H1 (cell line): Measurements from ENCODE around the gene NPS. TPM values are rescaled to one million over a fixed set of nuclear protein-coding genes. Genes with fewer than 3 reads are reported as not detected.

Source experiments
- CTCF ChIA-PET: fragments of 300-600 bp; sonication (Branson Sonifier 250); formaldehyde crosslinking; loops from one replicate; lab custom pipeline; 2021; ENCODE audit not compliant: partially characterized antibody; lab: Charles Lee
- POLR2A ChIA-PET: fragments of 300-600 bp; sonication (Branson Sonifier 250); formaldehyde crosslinking; loops from one replicate; lab custom pipeline; 2021; ENCODE audit warnings: inconsistent platforms; ENCODE audit not compliant: partially characterized antibody; lab: Charles Lee
- DNase-seq, 2 experiments: peaks; one replicate each; pipeline versions ENCODE4 v3.0.0 to v3.0.0-alpha.2; 2010 to 2022; ENCODE audit warnings: low spot score in 2 of 2, low read depth in 1 of 2, mixed read lengths in 1 of 2
- FAIRE-seq: peaks from 2 replicates; lab custom pipeline; 2011; peaks lifted over from hg19 to GRCh38; lab: Jason Lieb, UNC
- H2AFZ ChIP-seq: 2 replicates; pipeline ENCODE4 v1.8.1; 2012; ENCODE audit warnings: low read length, inconsistent platforms
- H2AK5ac ChIP-seq: 2 replicates; pipeline ENCODE4 v1.6.1; 2013; ENCODE audit warnings: low read depth, low read length
- H2BK120ac ChIP-seq: replicated peaks from 2 replicates; pipeline ENCODE3; 2013; ENCODE audit warnings: low read depth, low read length, inconsistent platforms
- H2BK12ac ChIP-seq: 2 replicates; pipeline ENCODE4 v1.6.1; 2013; ENCODE audit warnings: low read depth, low read length
- H2BK15ac ChIP-seq: 2 replicates; pipeline ENCODE4 v1.6.1; 2013; ENCODE audit warnings: low read length
- H2BK20ac ChIP-seq: 2 replicates; pipeline ENCODE4 v1.6.1; 2013; ENCODE audit warnings: low read length
- H2BK5ac ChIP-seq: 2 replicates; pipeline ENCODE4 v1.6.1; 2013; ENCODE audit warnings: low read depth, low read length
- H3K14ac ChIP-seq: 2 replicates; pipeline ENCODE4 v1.6.1; 2013; ENCODE audit warnings: inconsistent platforms; ENCODE audit not compliant: insufficient read length
- H3K18ac ChIP-seq: 2 replicates; pipeline ENCODE4 v1.6.1; 2013; ENCODE audit warnings: low read length; ENCODE audit errors: extremely low read depth
- H3K23ac ChIP-seq: 2 replicates; pipeline ENCODE4 v1.6.1; 2013; ENCODE audit warnings: inconsistent platforms; ENCODE audit not compliant: insufficient read length
- H3K23me2 ChIP-seq: 2 replicates; pipeline ENCODE4 v1.6.1; 2013; ENCODE audit warnings: low read depth, low read length
- H3K27ac ChIP-seq: 2 replicates; pipeline ENCODE4 v1.6.1; 2011; ENCODE audit warnings: low read depth, low read length, inconsistent platforms
- H3K27me3 ChIP-seq, 4 experiments: replicated peaks in 1 of 4; 1 replicate in 1 of 4; 2 replicates in 3 of 4; pipeline versions ENCODE4 v1.6.1 to v1.8.1; 2011 to 2013; ENCODE audit warnings: low read length in 3 of 4, mild to moderate bottlenecking in 3 of 4, inconsistent platforms in 2 of 4, mixed read lengths in 2 of 4, moderate library complexity in 1 of 4; ENCODE audit not compliant: control insufficient read depth in 3 of 4, insufficient read depth in 3 of 4; ENCODE audit errors: extremely low read depth in 1 of 4
- H3K36me3 ChIP-seq, 4 experiments: 2 replicates each; pipeline versions ENCODE4 v1.6.1 to v1.8.1; 2011 to 2013; ENCODE audit warnings: mild to moderate bottlenecking in 4 of 4, low read length in 3 of 4, moderate library complexity in 2 of 4, control low read depth in 1 of 4, inconsistent platforms in 1 of 4; ENCODE audit not compliant: insufficient read depth in 4 of 4, control insufficient read depth in 2 of 4
- H3K4ac ChIP-seq: replicated peaks from 2 replicates; pipeline ENCODE3; 2013; ENCODE audit warnings: low read length, low read depth, mixed read lengths, inconsistent platforms; ENCODE audit not compliant: insufficient read length
- H3K4me1 ChIP-seq, 4 experiments: replicated peaks in 1 of 4; 1 replicate in 1 of 4; 2 replicates in 3 of 4; pipeline versions ENCODE4 v1.6.1 to v1.8.1; 2011 to 2013; ENCODE audit warnings: low read length in 3 of 4, inconsistent platforms in 2 of 4, mixed read lengths in 1 of 4; ENCODE audit not compliant: insufficient read depth in 4 of 4, control insufficient read depth in 3 of 4
- H3K4me2 ChIP-seq, 2 experiments: 2 replicates each; pipeline versions ENCODE4 v1.6.1 to v1.8.1; 2011 to 2013; ENCODE audit warnings: low read depth in 2 of 2, low read length in 2 of 2, control low read depth in 1 of 2, inconsistent platforms in 1 of 2, mild to moderate bottlenecking in 1 of 2; ENCODE audit not compliant: insufficient read depth in 1 of 2
- H3K4me3 ChIP-seq, 4 experiments: fragments of 200-600, 300-600 bp in 1 of 4; sonication (generic), shearing (Covaris generic), sonication (Bioruptor Twin) in 1 of 4; 2 replicates each; pipeline versions ENCODE4 v1.5.1 to v1.8.1; 2011 to 2016; ENCODE audit warnings: low read length in 4 of 4, low read depth in 3 of 4, control low read depth in 2 of 4, inconsistent platforms in 2 of 4, mild to moderate bottlenecking in 2 of 4, mixed read lengths in 1 of 4, moderate library complexity in 1 of 4; ENCODE audit not compliant: insufficient read depth in 2 of 4; ENCODE audit errors: extremely low read depth in 1 of 4
- H3K56ac ChIP-seq: replicated peaks from 2 replicates; pipeline ENCODE3; 2013; ENCODE audit warnings: low read depth, mild to moderate bottlenecking, mixed read lengths, low read length, inconsistent platforms; ENCODE audit not compliant: insufficient read length
- H3K79me1 ChIP-seq: 2 replicates; pipeline ENCODE4 v1.6.1; 2013; ENCODE audit warnings: low read depth, low read length, control low read depth
- H3K79me2 ChIP-seq, 2 experiments: 2 replicates each; pipeline versions ENCODE4 v1.6.1 to v1.8.1; 2012 to 2013; ENCODE audit warnings: low read length in 2 of 2, mild to moderate bottlenecking in 2 of 2, inconsistent platforms in 1 of 2; ENCODE audit not compliant: insufficient read depth in 2 of 2, control insufficient read depth in 1 of 2
- H3K9ac ChIP-seq, 4 experiments: replicated peaks in 1 of 4; 1 replicate in 1 of 4; 2 replicates in 3 of 4; pipeline versions ENCODE4 v1.6.1 to v1.8.1; 2011 to 2013; ENCODE audit warnings: low read depth in 3 of 4, low read length in 3 of 4, control low read depth in 2 of 4, mild to moderate bottlenecking in 2 of 4, moderate library complexity in 2 of 4, inconsistent platforms in 1 of 4; ENCODE audit errors: extremely low read depth in 1 of 4
- H3K9me3 ChIP-seq, 2 experiments: 2 replicates each; pipeline versions ENCODE4 v1.6.1 to v1.8.1; 2012 to 2013; ENCODE audit warnings: mild to moderate bottlenecking in 2 of 2, moderate library complexity in 2 of 2, control low read depth in 1 of 2, inconsistent platforms in 1 of 2, low read depth in 1 of 2, low read length in 1 of 2, mixed read lengths in 1 of 2; ENCODE audit not compliant: insufficient read depth in 2 of 2
- H4K20me1 ChIP-seq, 2 experiments: replicated peaks in 1 of 2; 2 replicates each; pipeline versions ENCODE3 to v1.8.1; 2011 to 2013; ENCODE audit warnings: inconsistent platforms in 2 of 2, low read length in 2 of 2, mild to moderate bottlenecking in 1 of 2; ENCODE audit not compliant: insufficient read depth in 2 of 2, control insufficient read depth in 1 of 2
- H4K5ac ChIP-seq: 2 replicates; pipeline ENCODE4 v1.6.1; 2013; ENCODE audit warnings: low read length, low read depth, mixed read lengths, inconsistent platforms; ENCODE audit not compliant: insufficient read length
- H4K8ac ChIP-seq: 2 replicates; pipeline ENCODE4 v1.8.0; 2013; ENCODE audit warnings: mild to moderate bottlenecking, moderate library complexity, low read length, inconsistent platforms; ENCODE audit not compliant: insufficient read depth; ENCODE audit errors: extremely low read depth
- H4K91ac ChIP-seq: replicated peaks from 2 replicates; pipeline ENCODE3; 2013; ENCODE audit warnings: low read length, mixed read lengths, inconsistent platforms; ENCODE audit not compliant: insufficient read length
- RAD21 ChIP-seq, 2 experiments: IDR thresholded peaks in 1 of 2; conservative IDR thresholded peaks in 1 of 2; 2 replicates each; pipeline ENCODE4 v1.6.1; 2011; ENCODE audit warnings: low read depth in 2 of 2, low read length in 2 of 2, improper control_type of control experiment in 1 of 2, inconsistent platforms in 1 of 2, mild to moderate bottlenecking in 1 of 2, moderate library complexity in 1 of 2
- RNF2 ChIP-seq: fragments of 200-900, 300-1000 bp; sonication (generic); IDR thresholded peaks from 2 replicates; pipeline ENCODE4 v1.7.1; 2016; ENCODE audit warnings: borderline replicate concordance, low read depth, mild to moderate bottlenecking, antibody characterized with exemption, low read length; ENCODE audit not compliant: poor library complexity, severe bottlenecking; ENCODE audit errors: missing control alignments
- TCF12 ChIP-seq: IDR thresholded peaks from 2 replicates; pipeline ENCODE4 v1.6.1; 2011; ENCODE audit warnings: low read depth, mild to moderate bottlenecking, low read length
- WGBS, 2 experiments: shearing (Covaris generic) in 1 of 2; methylation state at CpG; one replicate each; pipeline versions ENCODE4 v1.1.6 to v1.1.7; 2013 to 2015; ENCODE audit warnings: low lambda C conversion rate in 2 of 2, mixed read lengths in 2 of 2, inconsistent platforms in 1 of 2, low coverage in 1 of 2, missing lambda C conversion rate in 1 of 2; ENCODE audit not compliant: insufficient replicate concordance in 2 of 2, insufficient coverage in 1 of 2, insufficient read length in 1 of 2; ENCODE audit errors: extremely low coverage in 1 of 2, missing lambda C conversion rate in 1 of 2; 5-methylcytosine and 5-hydroxymethylcytosine counted together
- polyA plus RNA-seq, 7 experiments: library from polyadenylated mRNA; depleted of rRNA in 3 of 7; stranded (reverse) in 5 of 7; unstranded in 2 of 7; fragments of >200 nt in 5 of 7; fragments of 200-250 nt in 2 of 7; gene quantifications; 1 replicate in 5 of 7; 2 replicates in 1 of 7; 4 replicates in 1 of 7; pipeline versions ENCODE4 v1.2.1 to v1.2.3, GENCODE V29; 2011 to 2013; ENCODE audit warnings: missing spikeins in 2 of 7, mixed read lengths in 2 of 7
- total RNA-seq: library from RNA; stranded (reverse); fragmentation: NEBNext Ultra II Directional; extraction: Animal tissue kit (Norgen Biotek cat#: 25700); gene quantifications from 2 replicates; pipeline ENCODE4 v1.2.1, GENCODE V29; 2021
- TF ChIP-seq, protein P1 (sequence below): IDR thresholded peaks from 2 replicates; pipeline ENCODE4 v1.6.1; 2012; ENCODE audit warnings: inconsistent platforms
- TF ChIP-seq, protein P2 (sequence below): IDR thresholded peaks from 2 replicates; pipeline ENCODE4 v1.6.1; 2012; ENCODE audit warnings: inconsistent platforms

The NPS gene
- total and polyA plus RNA-seq, 2 of the 8 experiments (the other 6 are each of a cell fraction or from before 2014, with no cell fraction given): not detected

DNA sequence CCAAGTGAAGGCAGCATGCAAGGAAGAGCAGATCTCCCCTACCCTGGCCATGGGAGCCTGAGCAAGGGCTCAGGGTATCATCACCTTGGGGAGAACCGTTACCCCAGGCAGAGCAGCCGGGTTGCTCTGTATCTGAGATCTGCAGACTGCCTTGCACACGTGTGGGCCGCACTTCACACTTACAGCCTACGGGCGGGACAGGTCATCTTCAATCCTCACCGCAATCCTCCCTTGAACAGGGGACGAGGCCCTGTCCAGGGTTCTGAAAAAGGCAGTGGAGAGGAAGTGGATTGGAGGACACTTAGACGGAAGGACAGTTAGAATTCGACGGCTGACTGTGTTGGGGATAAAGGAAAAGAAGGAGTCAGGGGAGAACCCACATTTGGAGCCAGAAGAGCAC lies 51.4 kb downstream of the NPS start:
- H4K20me1 ChIP-seq: no peaks in the 10 kb centered on the region
- H3K56ac ChIP-seq: no peak overlapping the region
- H3K27ac ChIP-seq: no peak overlapping the region
- no peaks in the 10 kb centered on the region for H3K4me1 ChIP-seq
- POLR2A ChIA-PET: no interaction called here
- no peak overlapping the region for H2BK15ac ChIP-seq
- CTCF ChIA-PET: interaction anchor here (0.6 to 1.0 kb wide), 2 partner anchors 10 to 75 kb away, joined by 3 read pairs; no protein-coding TSS in a partner anchor
- H3K14ac ChIP-seq: no peak overlapping the region
- H3K9me3 ChIP-seq: no peaks in the 10 kb centered on the region
- no peak overlapping the region for H3K9ac ChIP-seq
- no peak overlapping the region for H2BK120ac ChIP-seq
- H2BK5ac ChIP-seq: no peak overlapping the region
- no peak overlapping the region for H2BK12ac ChIP-seq
- H4K5ac ChIP-seq: no peak overlapping the region
- H3K79me2 ChIP-seq: no peaks in the 10 kb centered on the region
- H3K4ac ChIP-seq: no peak overlapping the region
- H3K4me3 ChIP-seq: no peak overlapping the region
- no peak overlapping the region for H3K4me2 ChIP-seq
- DNase-seq: peak in 1 of 2 experiments; percentile 66
- no peaks in the 10 kb centered on the region for H3K23me2 ChIP-seq
- H3K18ac ChIP-seq: no peak overlapping the region
- no peak overlapping the region for H2AK5ac ChIP-seq
- H3K27me3 ChIP-seq: no peaks in the 10 kb centered on the region
- no peak overlapping the region for H2AFZ ChIP-seq
- H3K23ac ChIP-seq: no peak overlapping the region
- no peaks in the 10 kb centered on the region for H3K36me3 ChIP-seq
- H2BK20ac ChIP-seq: no peak overlapping the region
- H3K79me1 ChIP-seq: no peaks in the 10 kb centered on the region
- TF ChIP-seq RAD21 (IDR thresholded peaks at IDR 0.05 in 1 of 2, conservative IDR thresholded peaks at IDR 0.05 in 1 of 2; ENCODE audit: low read depth in 2 of 2, low read length in 2 of 2): peak; percentile 7 to 19; a peak in 1 of 4 replicates
- TF ChIP-seq, protein P1, sequence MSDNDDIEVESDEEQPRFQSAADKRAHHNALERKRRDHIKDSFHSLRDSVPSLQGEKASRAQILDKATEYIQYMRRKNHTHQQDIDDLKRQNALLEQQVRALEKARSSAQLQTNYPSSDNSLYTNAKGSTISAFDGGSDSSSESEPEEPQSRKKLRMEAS: peak; percentile 71
- TF ChIP-seq TCF12: no peak
- peak; percentile 18 for TF ChIP-seq RNF2
- TF ChIP-seq, protein P2, sequence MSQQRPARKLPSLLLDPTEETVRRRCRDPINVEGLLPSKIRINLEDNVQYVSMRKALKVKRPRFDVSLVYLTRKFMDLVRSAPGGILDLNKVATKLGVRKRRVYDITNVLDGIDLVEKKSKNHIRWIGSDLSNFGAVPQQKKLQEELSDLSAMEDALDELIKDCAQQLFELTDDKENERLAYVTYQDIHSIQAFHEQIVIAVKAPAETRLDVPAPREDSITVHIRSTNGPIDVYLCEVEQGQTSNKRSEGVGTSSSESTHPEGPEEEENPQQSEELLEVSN: peak; percentile 88
- TF ChIP-seq, all 59 proteins: peak for 4
- no peak for FAIRE-seq
- WGBS, 2 experiments: 74% methylated on average over 11 of the region's 11 CpGs; no CpG with 5 or more reads in 1 of the 2 experiments
- no peak overlapping the region for H4K8ac ChIP-seq
- no peak overlapping the region for H4K91ac ChIP-seq
